Measurements from ENCODE around the gene USP2. TPM values are rescaled to one million over a fixed set of nuclear protein-coding genes. Genes with fewer than 3 reads are reported as not detected.

The USP2 gene
- total RNA-seq, 1 donor from 2014 or later, result 0.26 TPM

- H3K27me3 ChIP-seq (ENCODE audit: control insufficient read depth, insufficient read depth, low read length), result peaks cover 26% of the 10 kb centered on the region
- FAIRE-seq (no peak), DNase-seq (ENCODE audit: low read depth) (no peak)
- H3K4me3 ChIP-seq (ENCODE audit: low read depth, low read length), result no peak overlapping the region
- no peak for TF ChIP-seq CTCF (IDR thresholded peaks at IDR 0.05; ENCODE audit: insufficient read depth, low read length, severe bottlenecking)
- H3K36me3 ChIP-seq (ENCODE audit: control insufficient read depth, insufficient read depth, low read length), result no peaks in the 10 kb centered on the region
These were observed 38.5 kb upstream of the USP2 start for GRCh38 chr11:119419834-119420492.

GRCh38 chr11:119419246-119419645, 37.8 kb upstream of the USP2 start:
- Histone ChIP-seq H3K4me3 (ENCODE audit: low read depth, low read length) (no peak overlapping the region), H3K36me3 (ENCODE audit: control insufficient read depth, insufficient read depth, low read length) (no peaks in the 10 kb centered on the region), H3K27me3 (ENCODE audit: control insufficient read depth, insufficient read depth, low read length) (peaks cover 26% of the 10 kb centered on the region)
- DNase-seq (ENCODE audit: low read depth) (no peak), FAIRE-seq (no peak)
- no peak for TF ChIP-seq CTCF (IDR thresholded peaks at IDR 0.05; ENCODE audit: insufficient read depth, low read length, severe bottlenecking)

- H3K27me3 ChIP-seq (ENCODE audit: control insufficient read depth, insufficient read depth, low read length), result peaks cover 22% of the 10 kb centered on the region
- no peaks in the 10 kb centered on the region for H3K36me3 ChIP-seq (ENCODE audit: control insufficient read depth, insufficient read depth, low read length)
- no peak for TF ChIP-seq CTCF (IDR thresholded peaks at IDR 0.05; ENCODE audit: insufficient read depth, low read length, severe bottlenecking)
- no peak for DNase-seq (ENCODE audit: low read depth)
- H3K4me3 ChIP-seq (ENCODE audit: low read depth, low read length), result no peak overlapping the region
- no peak for FAIRE-seq
These were observed 37.3 kb upstream of the USP2 start for GRCh38 chr11:119418759-119419158.

GRCh38 chr11:119417726-119418540, 36.4 kb upstream of the USP2 start:
- DNase-seq (ENCODE audit: low read depth) (peak; percentile 21), FAIRE-seq (peak; percentile 23)
- no peaks in the 10 kb centered on the region for H3K36me3 ChIP-seq (ENCODE audit: control insufficient read depth, insufficient read depth, low read length)
- H3K27me3 ChIP-seq (ENCODE audit: control insufficient read depth, insufficient read depth, low read length), result peaks cover 17% of the 10 kb centered on the region
- no peak for TF ChIP-seq CTCF (IDR thresholded peaks at IDR 0.05; ENCODE audit: insufficient read depth, low read length, severe bottlenecking)
- no peak overlapping the region for H3K4me3 ChIP-seq (ENCODE audit: low read depth, low read length)

GRCh38 chr11:119416606-119417580, 35.4 kb upstream of the USP2 start:
- no peak for TF ChIP-seq CTCF (IDR thresholded peaks at IDR 0.05; ENCODE audit: insufficient read depth, low read length, severe bottlenecking)
- Histone ChIP-seq H3K4me3 (ENCODE audit: low read depth, low read length) (no peak overlapping the region), H3K36me3 (ENCODE audit: control insufficient read depth, insufficient read depth, low read length) (no peaks in the 10 kb centered on the region), H3K27me3 (ENCODE audit: control insufficient read depth, insufficient read depth, low read length) (peaks cover 9% of the 10 kb centered on the region)
- FAIRE-seq (no peak), DNase-seq (ENCODE audit: low read depth) (no peak)

All from bronchial epithelial cell (primary cell).